H9 (cell line): Measurements from ENCODE around the gene ZNF253. TPM values are rescaled to one million over a fixed set of nuclear protein-coding genes. Genes with fewer than 3 reads are reported as not detected.

Experiments
- DNase-seq: peaks from one replicate; pipeline ENCODE4 v3.0.0-alpha.2; 2017
- H2AFZ ChIP-seq: one replicate; pipeline ENCODE4 v1.6.1; 2013; ENCODE audit warnings: mild to moderate bottlenecking, low read length, control low read depth, moderate library complexity
- H2AK5ac ChIP-seq: 2 replicates; pipeline ENCODE4 v1.6.1; 2013; ENCODE audit warnings: low read length, control low read depth, mixed read lengths; ENCODE audit not compliant: insufficient read length
- H2BK120ac ChIP-seq: one replicate; pipeline ENCODE4 v1.6.1; 2013; ENCODE audit warnings: low read depth, mild to moderate bottlenecking, low read length, control low read depth, inconsistent platforms; ENCODE audit not compliant: poor library complexity, severe bottlenecking
- H2BK12ac ChIP-seq: 2 replicates; pipeline ENCODE4 v1.6.1; 2013; ENCODE audit warnings: low read length, control low read depth, mixed read lengths, low read depth; ENCODE audit not compliant: insufficient read length
- H2BK15ac ChIP-seq: 2 replicates; pipeline ENCODE4 v1.6.1; 2013; ENCODE audit warnings: low read depth, low read length, control low read depth
- H2BK20ac ChIP-seq: one replicate; pipeline ENCODE4 v1.6.1; 2013; ENCODE audit warnings: low read depth, mild to moderate bottlenecking, low read length, control low read depth, inconsistent platforms; ENCODE audit not compliant: poor library complexity, severe bottlenecking
- H2BK5ac ChIP-seq: 2 replicates; pipeline ENCODE4 v1.6.1; 2013; ENCODE audit warnings: low read length, control low read depth, mixed read lengths; ENCODE audit not compliant: insufficient read length
- H3K14ac ChIP-seq: 2 replicates; pipeline ENCODE4 v1.6.1; 2013; ENCODE audit warnings: low read length, control low read depth; ENCODE audit not compliant: insufficient read depth
- H3K18ac ChIP-seq: 2 replicates; pipeline ENCODE4 v1.6.1; 2013; ENCODE audit warnings: low read depth, mild to moderate bottlenecking, mixed read lengths, low read length, control low read depth; ENCODE audit not compliant: insufficient read length
- H3K23ac ChIP-seq: 2 replicates; pipeline ENCODE4 v1.6.1; 2013; ENCODE audit warnings: low read length, control low read depth, mixed read lengths, low read depth; ENCODE audit not compliant: insufficient read length
- H3K23me2 ChIP-seq: 2 replicates; pipeline ENCODE4 v1.6.1; 2013; ENCODE audit warnings: low read depth, mild to moderate bottlenecking, mixed read lengths, low read length, control low read depth; ENCODE audit not compliant: insufficient read length, poor library complexity, severe bottlenecking
- H3K27ac ChIP-seq: 2 replicates; pipeline ENCODE4 v1.5.1; 2013; ENCODE audit warnings: low read length, control low read depth, mixed read lengths, low read depth; ENCODE audit not compliant: insufficient read length
- H3K27me3 ChIP-seq: 2 replicates; pipeline ENCODE4 v1.6.1; 2013; ENCODE audit warnings: low read length, control low read depth, inconsistent platforms; ENCODE audit not compliant: insufficient read depth
- H3K4ac ChIP-seq: 2 replicates; pipeline ENCODE4 v1.6.1; 2013; ENCODE audit warnings: low read depth, mild to moderate bottlenecking, control low read depth, inconsistent platforms, low read length, moderate library complexity
- H3K4me1 ChIP-seq: 2 replicates; pipeline ENCODE4 v1.6.1; 2013; ENCODE audit warnings: low read length, control low read depth, inconsistent platforms; ENCODE audit not compliant: insufficient read depth
- H3K4me2 ChIP-seq: 2 replicates; pipeline ENCODE4 v1.6.1; 2013; ENCODE audit warnings: low read length, control low read depth, mixed read lengths; ENCODE audit not compliant: insufficient read length, insufficient read depth
- H3K56ac ChIP-seq: 2 replicates; pipeline ENCODE4 v1.6.1; 2013; ENCODE audit warnings: low read depth, mild to moderate bottlenecking, mixed read lengths, low read length, control low read depth; ENCODE audit not compliant: insufficient read length
- H3K79me1 ChIP-seq: 2 replicates; pipeline ENCODE4 v1.6.1; 2013; ENCODE audit warnings: low read depth, mild to moderate bottlenecking, moderate library complexity, low read length, control low read depth, inconsistent platforms; ENCODE audit not compliant: insufficient read depth, poor library complexity, severe bottlenecking
- H3K79me2 ChIP-seq: 2 replicates; pipeline ENCODE4 v1.6.1; 2013; ENCODE audit warnings: low read length, control low read depth, inconsistent platforms; ENCODE audit not compliant: insufficient read depth
- H3K9ac ChIP-seq: 2 replicates; pipeline ENCODE4 v1.6.1; 2013; ENCODE audit warnings: low read length, control low read depth, mixed read lengths; ENCODE audit not compliant: insufficient read length; ENCODE audit errors: extremely low read depth
- H3K9me3 ChIP-seq: one replicate; pipeline ENCODE4 v1.6.1; 2013; ENCODE audit warnings: low read depth, low read length, inconsistent platforms; ENCODE audit not compliant: control insufficient read depth
- H3T11ph ChIP-seq: one replicate; pipeline ENCODE4 v1.6.1; 2013; ENCODE audit warnings: mild to moderate bottlenecking, low read length, control low read depth, inconsistent platforms
- H4K20me1 ChIP-seq: one replicate; pipeline ENCODE4 v1.6.1; 2013; ENCODE audit not compliant: control insufficient read depth, insufficient read length, insufficient read depth
- H4K5ac ChIP-seq: 2 replicates; pipeline ENCODE4 v1.6.1; 2013; ENCODE audit warnings: low read depth, mild to moderate bottlenecking, mixed read lengths, low read length, control low read depth; ENCODE audit not compliant: insufficient read length
- H4K8ac ChIP-seq: replicated peaks from 2 replicates; pipeline ENCODE4 v1.6.1; 2013; ENCODE audit warnings: low read length, control low read depth, mixed read lengths, low read depth; ENCODE audit not compliant: insufficient read length
- H4K91ac ChIP-seq: 2 replicates; pipeline ENCODE4 v1.6.1; 2013; ENCODE audit warnings: low read depth, mild to moderate bottlenecking, moderate library complexity, mixed read lengths, low read length, control low read depth; ENCODE audit not compliant: insufficient read length
- H3K27ac Mint-ChIP-seq, 3 experiments: 2 replicates in 2 of 3; 3 replicates in 1 of 3; pipeline ENCODE4 v1.8.0; 2020 to 2021; ENCODE audit warnings: mixed read lengths in 3 of 3, mild to moderate bottlenecking in 1 of 3, moderate library complexity in 1 of 3
- H3K27me3 Mint-ChIP-seq: 2 replicates; pipeline ENCODE4 v1.8.0; 2021; ENCODE audit warnings: low read depth, mild to moderate bottlenecking, moderate library complexity, mixed read lengths
- H3K36me3 Mint-ChIP-seq, 3 experiments: 2 replicates in 2 of 3; 3 replicates in 1 of 3; pipeline ENCODE4 v1.8.0; 2020 to 2021; ENCODE audit warnings: low read depth in 3 of 3, mixed read lengths in 3 of 3; ENCODE audit not compliant: insufficient read depth in 1 of 3
- H3K4me1 Mint-ChIP-seq, 2 experiments: 2 replicates each; pipeline ENCODE4 v1.8.0; 2020; ENCODE audit warnings: mixed read lengths in 2 of 2
- H3K4me3 Mint-ChIP-seq, 2 experiments: 2 replicates in 1 of 2; 3 replicates in 1 of 2; pipeline ENCODE4 v1.8.0; 2020 to 2021; ENCODE audit warnings: mild to moderate bottlenecking in 2 of 2, mixed read lengths in 2 of 2, moderate library complexity in 1 of 2
- H3K9me3 Mint-ChIP-seq, 2 experiments: 2 replicates in 1 of 2; 3 replicates in 1 of 2; pipeline ENCODE4 v1.8.0; 2020; ENCODE audit warnings: mild to moderate bottlenecking in 2 of 2, mixed read lengths in 2 of 2, moderate library complexity in 1 of 2
- CTCF ChIP-seq: fragments of 200-600 bp; sonication (generic); conservative IDR thresholded peaks from 3 replicates; pipeline ENCODE4 v1.8.0; 2021; ENCODE audit warnings: antibody characterized with exemption, mild to moderate bottlenecking
- WGBS: extraction: QIAGEN DNeasy Blood & Tissue Kit; methylation state at CpG from one replicate; pipeline ENCODE4 v1.1.7; 2013; ENCODE audit warnings: missing lambda C conversion rate, low lambda C conversion rate, mixed read lengths; ENCODE audit not compliant: insufficient read length; ENCODE audit errors: extremely low coverage; 5-methylcytosine and 5-hydroxymethylcytosine counted together
- long read RNA-seq: library from polyadenylated mRNA; unstranded; transcript quantifications from one replicate; pipeline ENCODE4 v2.0.0, GENCODE V29; 2020
- total RNA-seq: library from RNA; stranded (reverse); gene quantifications from 2 replicates; pipeline ENCODE4 v1.2.1, GENCODE V29; 2021

The ZNF253 gene
- total RNA-seq: 47.7 and 51.0 TPM in 2 replicates
- long read RNA-seq, transcript ZNF253-201 (2 exons, 2,268 nt): minor isoform, 28 of 189 reads
- long read RNA-seq, transcript ZNF253-204 (3 exons, 820 nt): minor isoform, 12 of 189 reads
- long read RNA-seq, transcript ZNF253-203 (4 exons, 3,519 nt): major isoform, 136 of 189 reads
- long read RNA-seq, partial matches to known transcripts: 3 of 189 reads
- long read RNA-seq, other reads (novel, unspliced or antisense): 6 of 189 reads

- peaks cover 39% of the 10 kb centered on the region; the same call in 1 of the 2 replicates for H3K79me2 ChIP-seq
- no peaks in the 10 kb centered on the region for H3K79me1 ChIP-seq
- H3K23ac ChIP-seq: no peak within 1 kb of the TSS
- WGBS: no CpG with 5 or more reads among the region's 43 CpGs
- DNase-seq: peak; percentile 97
- H4K91ac ChIP-seq: peak within 1 kb of the TSS; percentile 93
- H3K9me3 Mint-ChIP-seq: peaks cover 6 to 58% of the 10 kb centered on the region in 2 experiments
- peak within 1 kb of the TSS; percentile 100 for H3K27ac Mint-ChIP-seq
- no peak within 1 kb of the TSS for H4K8ac ChIP-seq
- peak within 1 kb of the TSS; percentile 100 for H3K18ac ChIP-seq
- no peak within 1 kb of the TSS for H2BK20ac ChIP-seq
- no peak for TF ChIP-seq CTCF
- peak within 1 kb of the TSS; percentile 93 for H3T11ph ChIP-seq
- no peak within 1 kb of the TSS for H2AFZ ChIP-seq
- H2BK15ac ChIP-seq: peak within 1 kb of the TSS; percentile 46; the same call in 1 of the 2 replicates
- H3K27ac ChIP-seq: peak within 1 kb of the TSS; percentile 97
- H3K4me3 Mint-ChIP-seq: peak within 1 kb of the TSS; percentile 97
- peak within 1 kb of the TSS; percentile 98 for H3K56ac ChIP-seq
- H3K27me3 Mint-ChIP-seq: no peaks in the 10 kb centered on the region; the same call in 1 of the 2 replicates
- peak within 1 kb of the TSS; percentile 81 for H3K4me2 ChIP-seq
- no peaks in the 10 kb centered on the region for H3K9me3 ChIP-seq
- peak within 1 kb of the TSS; percentile 97 for H2BK5ac ChIP-seq
- peak within 1 kb of the TSS; percentile 98 for H4K5ac ChIP-seq
- no peaks in the 10 kb centered on the region for H4K20me1 ChIP-seq
- H3K9ac ChIP-seq: peak within 1 kb of the TSS; percentile 100
- H3K27me3 ChIP-seq: no peaks in the 10 kb centered on the region
- H3K36me3 Mint-ChIP-seq: peaks cover 17 to 34% (median 18%) of the 10 kb centered on the region in 3 experiments
- peak within 1 kb of the TSS; percentile 84 for H2BK120ac ChIP-seq
- H3K4me1 ChIP-seq: no peaks in the 10 kb centered on the region; the same call in 1 of the 2 replicates
- H3K14ac ChIP-seq: peak within 1 kb of the TSS; percentile 100
- H2BK12ac ChIP-seq: no peak within 1 kb of the TSS
- peaks cover 18 to 28% of the 10 kb centered on the region in 2 experiments for H3K4me1 Mint-ChIP-seq
- H3K4ac ChIP-seq: peak within 1 kb of the TSS; percentile 92; the same call in 1 of the 2 replicates
- H2AK5ac ChIP-seq: peak within 1 kb of the TSS; percentile 22
- peaks cover 4% of the 10 kb centered on the region for H3K23me2 ChIP-seq
Observed at GRCh38 chr19:19865750-19866610, at the start of gene ZNF253. Gene ZNF253, plus strand, starts transcription at chr19:19865882. Its CDS starts 115 bp downstream, at chr19:19865997.
